PC-3 (cell line): ENCODE measurements around the gene RASA4B. TPM values are rescaled to one million over a fixed set of nuclear protein-coding genes. Genes with fewer than 3 reads are reported as not detected.
"Not testable (repeated sequence)": the region's sequence is repeated elsewhere in the genome, so short reads cannot be mapped to it uniquely, and the experiment has no call there.

Experiments
- ATAC-seq: fragments of 200-7000 bp; cut with Tn5 transposase; 2 replicates; pipeline ENCODE4 v1.9.1; 2020; ENCODE audit warnings: mild to moderate bottlenecking, moderate library complexity
- Bru-seq: library from RNA; stranded (reverse); fragments of 400-500 nt; gene quantifications from one replicate; lab custom pipeline; 2021; lab: Mats Ljungman, UMichigan
- BruChase-seq, 2 experiments: library from RNA; stranded (reverse); fragments of 400-500 nt; gene quantifications; one replicate each; lab custom pipeline; 2021; lab: Mats Ljungman, UMichigan
- BruUV-seq: library from RNA; stranded (reverse); fragments of 400-500 nt; replicated peaks from 2 replicates; lab custom pipeline; 2021; lab: Mats Ljungman, UMichigan
- CTCF ChIA-PET: fragments of 300-600 bp; sonication (Branson Sonifier 250); formaldehyde crosslinking; loops from one replicate; lab custom pipeline; 2022; ENCODE audit warnings: antibody characterized with exemption; lab: Charles Lee
- POLR2A ChIA-PET: fragments of 300-600 bp; sonication (Branson Sonifier 250); formaldehyde crosslinking; loops from one replicate; lab custom pipeline; 2022; ENCODE audit warnings: antibody characterized with exemption; ENCODE audit not compliant: unreplicated experiment; lab: Charles Lee
- DNase-seq: peaks from one replicate; pipeline ENCODE4 v3.0.0-alpha.2; 2015
- H2AFZ ChIP-seq: fragments of 300-600 bp; sonication (generic); 2 replicates; pipeline ENCODE4 v1.6.0; 2016; ENCODE audit warnings: antibody characterized with exemption, low read length
- H3F3A ChIP-seq: fragments of 300-600 bp; sonication (generic); one replicate; pipeline ENCODE4 v1.6.0; 2017; ENCODE audit warnings: antibody characterized with exemption, low read length, control low read depth, mild to moderate bottlenecking; ENCODE audit not compliant: unreplicated experiment
- H3K27ac ChIP-seq: fragments of 300-600 bp; sonication (generic); 2 replicates; pipeline ENCODE4 v1.5.1; 2016; ENCODE audit warnings: mild to moderate bottlenecking, low read length
- H3K27me3 ChIP-seq: fragments of 300-600 bp; sonication (generic); 2 replicates; pipeline ENCODE4 v1.6.1; 2016; ENCODE audit warnings: low read length, mixed read lengths
- H3K36me3 ChIP-seq: fragments of 300-600 bp; sonication (generic); 2 replicates; pipeline ENCODE4 v1.6.1; 2016; ENCODE audit warnings: low read depth, mixed run types, low read length, mixed read lengths
- H3K4me1 ChIP-seq: fragments of 300-600 bp; sonication (generic); 2 replicates; pipeline ENCODE4 v1.5.1; 2016; ENCODE audit warnings: low read length; ENCODE audit not compliant: insufficient read depth
- H3K4me2 ChIP-seq: fragments of 300-600 bp; sonication (generic); 2 replicates; pipeline ENCODE4 v1.6.0; 2016; ENCODE audit warnings: low read length
- H3K4me3 ChIP-seq: fragments of 300-600 bp; sonication (generic); 2 replicates; pipeline ENCODE4 v1.5.1; 2016; ENCODE audit warnings: mild to moderate bottlenecking, low read length, mixed read lengths
- H3K79me2 ChIP-seq: fragments of 300-600 bp; sonication (generic); 2 replicates; pipeline ENCODE4 v1.6.1; 2017; ENCODE audit warnings: low read length, mixed read lengths
- H3K9ac ChIP-seq: fragments of 300-600 bp; sonication (generic); 2 replicates; pipeline ENCODE4 v1.6.0; 2016; ENCODE audit warnings: mild to moderate bottlenecking, low read length
- H3K9me2 ChIP-seq: fragments of 300-600 bp; sonication (generic); replicated peaks from 2 replicates; pipeline ENCODE4 v1.6.1; 2016; ENCODE audit warnings: mixed run types, low read length, mixed read lengths
- H3K9me3 ChIP-seq: fragments of 300-600 bp; sonication (generic); 2 replicates; pipeline ENCODE4 v1.6.1; 2016; ENCODE audit warnings: low read length, mixed read lengths
- H4K20me1 ChIP-seq: fragments of 300-600 bp; sonication (generic); 2 replicates; pipeline ENCODE4 v1.6.1; 2016; ENCODE audit warnings: low read length, mixed read lengths
- intact Hi-C: fragments of 100-400 bp; cut with micrococcal nuclease; formaldehyde crosslinking; loops from 2 replicates; pipeline ENCODE4 v1.9.0; 2023
- long read RNA-seq: library from polyadenylated mRNA; unstranded; transcript quantifications from one replicate; pipeline ENCODE4 v2.0.0, GENCODE V29; 2021; ENCODE audit not compliant: unreplicated experiment
- total RNA-seq: library from RNA; depleted of rRNA; stranded (reverse); fragments of >200 nt; gene quantifications from 2 replicates; pipeline ENCODE4 v1.2.3, GENCODE V29; 2014; rRNA removed

The RASA4B gene
- total RNA-seq (10.2 and 17.2 TPM in 2 replicates), Bru-seq, nascent RNA (not detected), BruChase-seq, experiment 1, labeled RNA remaining after a 6-hour chase (percentile 0 among the genes with signal in this experiment), BruChase-seq, experiment 2, labeled RNA remaining after a 2-hour chase (not detected)
- long read RNA-seq, partial matches to known transcripts: 1 of 7 reads
- long read RNA-seq, other reads (novel, unspliced or antisense): 5 of 7 reads

DNA sequence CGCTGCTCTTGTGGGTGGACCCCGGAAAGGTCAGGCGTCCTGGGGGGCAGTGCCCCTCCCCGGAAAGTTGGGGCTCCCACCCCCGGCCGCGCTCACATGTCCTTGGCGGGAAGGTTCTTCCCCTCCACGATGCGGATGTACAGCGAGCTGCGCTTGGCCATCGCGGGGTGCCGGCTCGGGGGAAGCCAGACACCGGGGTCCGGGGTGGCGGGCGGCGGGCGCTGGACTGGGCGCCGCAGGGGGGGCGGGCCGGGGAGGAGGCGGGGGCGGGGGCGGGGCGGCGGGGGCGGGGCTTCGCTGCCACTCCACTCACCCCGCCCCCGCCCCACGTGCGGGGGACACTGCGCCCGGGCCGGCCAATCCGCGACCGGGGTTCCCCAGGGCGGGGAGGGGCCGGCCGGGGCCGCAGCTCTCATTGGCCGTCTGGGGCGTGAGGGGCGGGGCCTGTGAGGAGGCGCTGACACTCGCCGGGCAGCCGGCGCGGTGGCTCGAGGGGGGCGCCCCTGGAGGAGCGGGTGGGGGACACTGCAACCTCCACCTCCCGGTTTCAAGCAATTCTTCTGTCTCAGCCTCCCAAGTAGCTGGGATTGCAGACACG lies at the start of gene RASA4B:
RASA4B (minus strand) TSS at position 228 of the 598 bp plus-strand sequence; CDS start at position 161, 67 bp downstream.
- H3K9ac ChIP-seq, intact Hi-C loops, POLR2A ChIA-PET, H3K36me3 ChIP-seq, CTCF ChIA-PET, H3K4me3 ChIP-seq, H3K4me1 ChIP-seq, H4K20me1 ChIP-seq, H3K27ac ChIP-seq, H3K9me2 ChIP-seq, H3K4me2 ChIP-seq, BruUV-seq, H3K9me3 ChIP-seq, H2AFZ ChIP-seq, H3K79me2 ChIP-seq, H3K27me3 ChIP-seq, H3F3A ChIP-seq: not testable (repeated sequence)
- DNase-seq: peak; percentile 0
- peak; percentile 92 for ATAC-seq

DNA sequence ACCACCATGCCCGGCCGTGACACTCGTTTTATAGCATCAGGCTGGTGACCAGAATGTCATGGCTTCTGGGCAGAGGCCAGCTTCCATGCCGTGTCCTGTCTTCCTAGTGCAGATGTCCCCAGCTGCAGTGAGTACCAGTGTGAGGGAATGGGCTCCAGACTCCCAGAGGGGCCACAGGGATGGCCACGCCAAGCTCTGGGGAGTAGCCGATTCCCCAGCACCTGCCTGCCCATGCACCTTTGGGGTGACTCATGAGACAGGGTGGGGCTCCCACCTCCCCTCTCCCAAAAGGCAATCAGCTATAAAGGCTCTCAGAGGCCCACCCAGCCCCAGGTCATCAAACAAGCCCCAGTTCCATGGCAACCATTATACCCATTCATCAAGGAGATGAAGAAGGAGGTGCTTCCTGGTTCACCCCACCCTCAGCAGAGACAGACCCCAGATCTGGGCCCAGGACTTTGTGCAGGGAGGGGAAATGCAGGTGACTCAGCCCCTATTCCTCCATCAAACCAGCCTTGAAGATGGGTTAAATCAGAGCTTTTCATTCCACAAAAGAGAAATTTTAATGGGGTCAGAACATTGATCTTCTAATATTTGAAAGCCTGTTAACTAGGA lies 33.3 kb upstream of the RASA4B start, which contains the start of gene SPDYE2:
SPDYE2 (plus strand) TSS at position 419 of the 615 bp plus-strand sequence. CDS start 2,030 bp downstream, outside the sequence.
- H3K4me2 ChIP-seq, H3K27me3 ChIP-seq, H3K9ac ChIP-seq, H3K4me1 ChIP-seq, H3K9me2 ChIP-seq, H3K4me3 ChIP-seq, H3F3A ChIP-seq, BruUV-seq, intact Hi-C loops, CTCF ChIA-PET, H3K79me2 ChIP-seq, H2AFZ ChIP-seq, POLR2A ChIA-PET, H3K36me3 ChIP-seq, ATAC-seq, H3K9me3 ChIP-seq, H3K27ac ChIP-seq, H4K20me1 ChIP-seq, DNase-seq: not testable (repeated sequence)

DNA sequence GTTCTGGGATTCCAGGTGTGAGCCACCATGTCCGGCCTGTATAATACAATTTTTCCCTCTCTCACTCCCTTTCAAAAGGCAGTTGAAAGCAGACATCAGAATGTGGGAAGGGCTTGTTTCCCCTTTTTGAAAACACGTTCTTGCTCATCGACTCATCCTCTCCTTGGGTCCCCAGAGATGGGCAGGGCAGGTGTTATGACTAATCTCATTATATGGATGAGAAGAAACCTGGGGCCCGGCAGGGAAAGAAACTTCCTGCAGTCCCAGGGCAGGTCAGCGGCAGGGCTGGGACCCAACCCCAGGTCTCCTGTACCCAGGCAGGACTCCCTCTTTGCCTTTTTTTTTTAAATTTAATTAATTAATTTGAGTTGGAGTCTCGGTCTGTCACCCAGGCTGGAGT lies 28.8 kb upstream of the RASA4B start:
- H3K79me2 ChIP-seq, H4K20me1 ChIP-seq, H3K27ac ChIP-seq, POLR2A ChIA-PET, intact Hi-C loops, H3K4me3 ChIP-seq, H3K27me3 ChIP-seq, DNase-seq, H3K36me3 ChIP-seq, H2AFZ ChIP-seq, H3K4me1 ChIP-seq, H3K4me2 ChIP-seq, H3K9me2 ChIP-seq, H3F3A ChIP-seq, H3K9ac ChIP-seq, BruUV-seq, CTCF ChIA-PET, H3K9me3 ChIP-seq: not testable (repeated sequence)
- ATAC-seq: peak; percentile 96

- H3K9ac ChIP-seq, intact Hi-C loops, H3K4me1 ChIP-seq, BruUV-seq, H3K9me2 ChIP-seq, H3K27ac ChIP-seq, H3K4me2 ChIP-seq, H4K20me1 ChIP-seq, H3F3A ChIP-seq, H3K4me3 ChIP-seq, H3K36me3 ChIP-seq, DNase-seq, POLR2A ChIA-PET, H3K9me3 ChIP-seq, H2AFZ ChIP-seq, H3K27me3 ChIP-seq, CTCF ChIA-PET, H3K79me2 ChIP-seq, ATAC-seq: not testable (repeated sequence)
Observed at GRCh38 chr7:102545288-102545687, 27.7 kb upstream of the RASA4B start.

GRCh38 chr7:102544372-102544771 lies 26.8 kb upstream of the RASA4B start:
- ATAC-seq, H3K4me3 ChIP-seq, BruUV-seq, H3K4me1 ChIP-seq, H3K79me2 ChIP-seq, POLR2A ChIA-PET, H3K27me3 ChIP-seq, H4K20me1 ChIP-seq, H3K9me2 ChIP-seq, H3K27ac ChIP-seq, H3K9ac ChIP-seq, H3F3A ChIP-seq, CTCF ChIA-PET, DNase-seq, intact Hi-C loops, H3K36me3 ChIP-seq, H3K9me3 ChIP-seq, H3K4me2 ChIP-seq, H2AFZ ChIP-seq: not testable (repeated sequence)

DNA sequence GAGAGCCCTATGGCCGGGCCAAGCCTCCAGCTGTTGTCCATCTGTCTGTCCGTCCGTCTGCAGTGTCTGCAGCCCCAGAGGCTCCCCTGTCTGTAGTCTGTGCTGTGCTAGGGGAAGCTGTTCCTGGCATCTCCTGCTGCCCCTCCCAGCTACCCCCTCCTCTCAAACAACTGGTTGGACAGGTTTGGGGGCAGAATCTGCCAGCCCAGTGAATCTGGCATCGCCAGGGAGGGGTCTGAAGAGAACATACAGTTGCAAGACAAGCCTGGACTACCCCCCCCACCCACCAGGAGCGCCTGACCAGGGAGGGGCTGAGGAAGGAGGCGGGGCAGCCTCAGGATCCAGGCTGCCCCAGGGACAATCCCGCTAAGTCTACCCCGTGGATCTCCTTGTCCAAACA lies 26.0 kb upstream of the RASA4B start, which contains the start of gene UPK3BL2:
UPK3BL2 (minus strand) TSS at position 101 of the 400 bp plus-strand sequence; CDS start at position 41, 60 bp downstream.
- BruUV-seq, DNase-seq, CTCF ChIA-PET, H3K79me2 ChIP-seq, H3K4me3 ChIP-seq, H3K9me3 ChIP-seq, H3F3A ChIP-seq, ATAC-seq, H2AFZ ChIP-seq, H4K20me1 ChIP-seq, H3K4me2 ChIP-seq, H3K27ac ChIP-seq, H3K36me3 ChIP-seq, intact Hi-C loops, H3K4me1 ChIP-seq, H3K9ac ChIP-seq, POLR2A ChIA-PET, H3K9me2 ChIP-seq, H3K27me3 ChIP-seq: not testable (repeated sequence)
